NCI-H524 treated with DMSO at 0.1 percent for 48 hours (cell line): ENCODE data around the gene CTNNA3.

Experiments
- DNase-seq: peaks from one replicate; lab custom pipeline; 2025; lab: John Stamatoyannopoulos, UW

CTNNA3 gene

DNA sequence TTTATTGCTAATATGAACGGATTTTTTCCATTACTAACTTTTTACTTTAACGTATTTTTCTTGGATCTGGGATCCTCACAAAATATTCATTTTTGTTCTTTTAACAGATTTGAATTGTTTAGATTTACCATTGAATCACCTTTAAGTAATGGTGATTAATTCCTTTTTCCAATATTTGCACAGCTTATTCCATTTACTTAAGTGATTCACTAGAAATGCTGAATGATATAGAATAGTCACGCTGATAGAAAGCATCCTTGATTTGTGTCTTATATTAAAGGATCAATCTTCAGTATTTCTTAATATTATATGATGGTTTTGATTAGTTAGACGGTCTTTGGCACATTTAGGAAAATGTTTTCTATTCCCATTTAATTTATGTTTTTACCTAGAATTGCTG lies 886.6 kb downstream of the CTNNA3 start:
- DNase-seq = no peak

DNA sequence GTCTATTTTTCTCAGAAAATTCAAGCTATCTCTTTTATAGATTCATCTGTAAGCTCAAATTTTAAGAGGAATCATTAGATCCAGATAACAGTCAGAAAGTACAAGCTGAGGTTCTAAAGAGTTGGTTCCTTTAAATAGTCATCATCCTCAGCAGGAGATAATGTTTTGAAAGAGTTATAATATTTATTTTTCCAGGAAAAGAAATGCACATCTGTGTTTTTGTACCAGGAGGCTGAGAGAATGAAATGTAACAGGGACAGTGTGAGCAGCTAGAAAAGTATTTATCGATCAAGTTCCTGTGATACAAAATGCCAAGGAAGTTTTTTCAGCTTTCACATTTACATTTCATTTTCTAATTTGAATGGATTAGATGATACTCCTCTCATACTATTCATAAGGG lies 890.4 kb downstream of the CTNNA3 start:
- DNase-seq = no peak

DNA sequence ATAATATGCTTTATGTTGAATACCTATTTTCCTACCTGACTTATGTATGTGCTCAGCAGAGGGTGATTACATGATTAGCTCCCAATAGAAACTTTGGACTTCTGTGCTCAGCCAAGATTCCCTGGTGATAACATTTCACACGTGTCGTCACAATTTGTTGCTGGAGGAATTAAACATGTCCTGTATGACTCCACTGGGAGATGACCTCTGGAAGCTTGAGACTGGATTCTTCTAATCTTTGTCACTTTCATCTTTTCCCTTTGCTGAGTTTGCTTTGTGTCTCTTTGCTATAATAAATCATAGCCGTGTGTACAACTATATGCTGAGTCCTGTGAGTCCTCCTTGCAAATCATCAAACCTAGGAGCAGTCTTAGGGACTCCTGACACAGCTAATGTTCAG lies 891.0 kb downstream of the CTNNA3 start:
- no peak for DNase-seq

DNA sequence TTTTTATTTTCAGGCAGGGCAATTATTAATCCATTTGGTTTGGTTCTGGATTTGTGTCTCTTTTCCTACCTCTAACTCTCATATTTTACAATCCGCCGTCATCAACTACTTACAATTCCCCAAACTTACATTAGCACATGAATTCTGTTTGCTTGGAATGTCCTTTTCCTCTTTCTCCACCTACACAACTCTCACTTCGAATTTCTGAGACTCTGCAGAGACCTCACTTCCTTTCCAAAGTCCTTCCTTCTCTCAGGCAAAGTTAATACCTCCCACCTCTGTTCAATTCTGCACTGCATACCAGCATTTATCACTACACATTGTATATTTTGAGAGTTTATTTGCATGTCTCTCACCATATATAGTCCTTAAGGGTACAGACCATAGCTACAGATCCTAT lies 892.8 kb downstream of the CTNNA3 start:
- DNase-seq = no peak

DNA sequence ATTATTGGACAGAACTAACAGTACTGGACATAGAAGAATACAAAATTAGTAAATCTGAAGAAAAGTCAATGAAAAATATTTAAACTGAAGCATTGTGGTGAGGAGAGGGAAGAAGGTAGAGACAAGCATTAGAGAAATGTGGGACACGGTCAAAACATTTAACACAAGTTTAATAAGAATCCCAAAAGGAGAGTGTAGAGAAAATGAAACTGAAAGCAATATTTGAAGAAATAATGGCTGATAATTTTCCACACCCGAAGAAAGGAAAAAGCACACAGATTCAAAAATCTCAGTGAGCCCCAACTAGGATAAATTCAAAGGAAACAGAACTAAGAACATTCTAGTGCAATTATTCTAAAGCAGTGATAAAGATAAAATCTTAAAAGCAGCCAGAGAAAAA lies 896.5 kb downstream of the CTNNA3 start:
- DNase-seq = no peak

DNA sequence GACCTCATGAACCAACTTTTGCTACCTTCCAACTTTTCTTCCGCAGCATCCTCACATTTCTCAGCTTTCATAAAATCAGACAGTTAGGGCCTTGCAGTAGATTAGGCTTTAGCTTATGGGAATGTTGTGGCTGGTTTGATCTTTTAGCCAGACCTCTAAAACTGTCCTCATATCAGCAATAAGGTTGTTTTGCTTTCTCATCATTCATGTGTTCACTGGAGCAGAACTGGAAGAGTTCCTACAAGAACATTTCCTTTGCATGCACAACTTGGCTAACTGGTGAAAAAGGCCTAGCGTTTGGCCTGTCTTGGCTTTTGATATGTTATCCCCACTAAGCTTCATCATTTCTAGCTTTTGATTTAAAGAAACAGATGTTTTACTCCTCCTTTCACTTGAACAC lies 900.1 kb downstream of the CTNNA3 start:
- DNase-seq = no peak

DNA sequence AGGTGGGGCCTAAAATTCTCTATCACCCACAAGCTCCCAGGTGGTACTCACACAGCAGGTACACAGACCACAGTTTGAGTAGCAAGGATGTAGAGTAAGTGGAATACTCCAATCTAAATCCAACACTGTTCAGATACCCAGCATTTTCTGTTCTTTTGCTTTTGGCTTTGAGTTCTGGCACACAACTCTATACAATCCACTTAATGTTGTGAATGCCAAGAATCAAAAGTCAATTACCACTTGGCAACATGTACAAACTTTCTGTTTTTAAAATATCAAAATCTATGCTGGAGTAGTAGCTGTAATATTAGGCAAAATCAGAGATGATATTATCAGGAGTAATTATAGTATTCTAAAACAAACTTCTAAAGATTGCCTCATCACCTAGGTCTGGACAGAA lies 903.6 kb downstream of the CTNNA3 start:
- no peak for DNase-seq

DNA sequence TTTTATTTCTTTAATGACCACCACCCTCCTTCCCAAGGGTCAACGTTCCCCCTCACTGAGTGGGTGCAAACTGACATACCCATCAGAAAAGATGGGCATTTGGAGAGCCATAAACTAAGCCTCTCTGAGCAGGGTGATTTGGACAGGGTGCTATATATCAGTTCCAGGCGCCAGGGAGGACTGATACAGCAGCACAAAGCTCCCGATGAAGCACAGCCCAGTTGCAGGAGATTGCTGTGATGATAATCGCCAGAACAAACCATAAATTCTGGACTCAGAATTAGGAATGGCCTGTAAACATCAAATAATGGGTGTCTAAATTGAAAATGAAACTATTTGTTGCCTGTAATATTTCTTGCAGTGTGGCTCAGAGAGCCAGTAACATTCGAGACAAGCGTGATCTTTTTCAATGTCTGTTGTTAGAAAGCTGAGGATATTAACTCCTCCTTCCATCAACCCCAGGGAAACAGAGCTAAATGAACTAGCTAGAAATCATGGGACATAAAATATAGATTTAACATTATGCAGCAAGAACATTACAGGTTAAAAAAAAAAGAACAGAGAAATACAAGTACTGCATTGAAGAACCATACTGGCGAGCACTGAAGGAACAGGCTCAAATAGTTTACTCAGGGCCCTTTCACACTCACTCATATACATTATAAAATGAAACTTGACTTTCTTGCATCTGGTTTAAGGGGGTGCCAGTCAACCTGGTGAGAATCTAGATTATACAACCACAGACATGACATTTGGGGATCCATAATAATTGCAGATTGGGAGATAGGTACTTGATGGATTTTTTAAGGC lies 907.6 kb downstream of the CTNNA3 start:
- DNase-seq = no peak

DNA sequence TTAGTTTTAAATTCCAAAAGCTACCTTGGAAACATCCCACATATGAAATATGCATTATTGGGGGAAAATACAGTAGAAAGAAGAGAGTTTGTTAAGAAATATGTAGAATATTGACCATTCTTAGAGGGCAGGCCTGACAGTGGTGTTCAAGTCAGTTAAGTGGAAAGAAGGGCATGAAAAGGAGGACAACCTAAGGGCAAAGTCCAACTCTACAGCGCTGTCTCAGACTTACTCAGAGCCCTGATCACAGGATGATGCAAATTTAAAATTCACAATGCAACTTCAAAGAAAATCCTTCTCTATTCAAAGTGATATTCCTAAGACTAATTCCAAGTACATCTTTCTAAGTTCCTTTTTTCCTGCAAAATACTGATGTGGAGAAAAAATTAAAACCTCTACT lies 909.3 kb downstream of the CTNNA3 start:
- DNase-seq = no peak

DNA sequence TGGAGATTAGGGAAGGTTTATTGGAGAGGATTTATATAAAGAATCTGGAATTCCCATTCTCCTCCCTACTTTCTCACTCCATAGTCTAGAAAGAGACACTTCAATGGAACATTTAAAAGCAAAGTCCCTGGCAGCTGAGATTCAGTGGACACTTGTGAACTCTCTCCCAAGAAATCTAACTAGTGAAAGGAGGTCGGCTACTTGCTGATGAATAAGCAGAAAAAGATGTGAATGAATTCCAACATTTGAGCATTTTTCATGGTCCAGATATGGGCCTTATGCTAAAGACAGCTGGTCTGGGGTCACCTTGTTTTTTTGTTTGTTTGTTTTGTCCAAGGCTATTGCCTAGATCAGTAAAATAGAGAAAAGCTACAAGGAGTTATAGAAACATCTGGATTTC lies 911.2 kb downstream of the CTNNA3 start:
- DNase-seq = no peak

DNA sequence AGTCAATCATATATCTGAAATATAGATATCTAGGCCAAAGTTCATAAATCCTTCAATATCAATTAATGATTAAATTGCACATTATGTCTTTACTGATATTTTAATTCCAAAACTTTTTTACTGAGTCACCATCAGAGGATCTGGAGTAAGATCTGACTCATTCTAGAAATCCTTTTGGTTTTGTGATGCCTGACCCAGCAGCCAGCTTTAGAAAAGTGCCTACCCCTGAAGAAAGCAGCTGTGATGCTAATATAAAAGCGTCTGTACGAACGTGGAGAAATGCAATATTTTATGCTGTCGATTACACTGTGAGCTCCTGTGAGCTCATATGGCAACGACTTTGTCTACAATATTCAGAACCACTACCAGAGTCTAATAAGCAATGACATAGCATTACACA lies 912.7 kb downstream of the CTNNA3 start:
- DNase-seq = no peak

DNA sequence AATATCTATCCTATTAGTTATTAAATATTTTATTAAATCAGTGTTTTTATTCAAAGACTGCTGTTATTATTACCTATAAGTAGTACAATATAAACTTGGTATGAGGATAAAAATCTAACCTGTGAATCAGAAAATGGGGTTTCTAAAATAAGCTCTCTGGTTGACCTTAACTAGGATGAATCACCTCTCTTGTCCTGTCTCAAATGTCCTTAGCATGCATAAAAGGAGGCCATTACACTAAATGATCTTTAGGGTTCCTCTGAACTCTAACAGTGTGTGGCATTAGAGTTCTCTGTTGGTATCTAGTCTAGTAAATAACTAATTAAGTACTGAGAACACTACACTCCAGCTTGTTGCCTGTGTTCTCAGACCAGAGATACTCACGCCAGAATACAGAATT lies 913.2 kb downstream of the CTNNA3 start:
- DNase-seq = no peak

DNA sequence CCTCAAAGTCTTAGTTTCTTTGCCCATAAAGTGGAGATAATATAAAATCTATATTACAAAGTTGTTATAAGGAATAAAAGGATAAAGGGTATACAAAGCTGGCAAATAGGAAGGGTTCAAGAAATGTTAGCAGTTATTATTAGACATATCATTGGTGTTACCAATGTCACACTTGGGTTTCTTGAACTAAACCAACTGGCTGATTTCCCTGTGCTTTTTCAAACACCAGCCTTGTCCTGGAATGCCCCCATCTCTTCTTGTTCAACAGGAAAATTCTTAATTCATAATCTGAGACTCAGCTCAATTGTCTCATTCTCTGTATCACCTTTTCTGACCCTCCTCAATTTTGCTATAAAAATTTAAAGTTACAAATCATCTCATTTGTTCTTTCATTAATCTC lies 913.9 kb downstream of the CTNNA3 start:
- DNase-seq = no peak

DNA sequence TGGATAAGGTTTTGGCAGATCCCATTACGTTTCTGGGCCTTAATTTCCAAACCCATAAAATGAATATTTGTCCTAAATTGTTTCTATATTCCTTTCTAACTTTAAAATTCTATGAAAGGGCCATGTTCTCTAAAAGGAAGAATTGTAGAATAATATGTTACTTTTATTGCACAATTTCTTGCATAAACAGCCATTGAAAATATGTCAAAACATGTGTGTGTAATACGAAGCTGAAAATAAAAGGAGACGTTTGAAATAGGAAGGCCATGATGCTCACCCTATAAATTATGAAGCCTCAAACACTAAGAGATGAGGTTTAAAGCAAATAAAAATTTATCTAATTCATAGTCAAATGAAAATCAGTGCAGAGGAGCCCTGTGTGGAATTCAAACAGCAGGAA lies 915.2 kb downstream of the CTNNA3 start:
- DNase-seq = no peak

DNA sequence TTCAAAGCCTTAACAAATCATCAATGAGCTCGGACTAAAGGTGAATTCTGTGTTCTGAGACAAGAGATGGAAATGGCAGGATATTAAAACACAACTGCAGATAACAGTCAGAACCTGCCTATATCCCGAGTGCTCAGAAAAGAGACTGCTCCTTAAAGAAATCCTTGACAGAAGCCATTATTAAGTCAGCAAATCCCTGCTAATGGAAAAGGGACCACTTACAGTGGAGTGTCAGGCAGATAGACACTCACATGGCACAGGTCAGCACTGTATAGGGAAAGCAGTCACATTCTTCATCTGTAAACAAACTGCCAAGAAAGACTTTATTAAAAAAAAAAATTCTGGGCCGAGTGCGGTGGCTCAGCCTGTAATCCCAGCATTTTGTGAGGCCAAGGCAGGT lies 917.6 kb downstream of the CTNNA3 start:
- no peak for DNase-seq

DNA sequence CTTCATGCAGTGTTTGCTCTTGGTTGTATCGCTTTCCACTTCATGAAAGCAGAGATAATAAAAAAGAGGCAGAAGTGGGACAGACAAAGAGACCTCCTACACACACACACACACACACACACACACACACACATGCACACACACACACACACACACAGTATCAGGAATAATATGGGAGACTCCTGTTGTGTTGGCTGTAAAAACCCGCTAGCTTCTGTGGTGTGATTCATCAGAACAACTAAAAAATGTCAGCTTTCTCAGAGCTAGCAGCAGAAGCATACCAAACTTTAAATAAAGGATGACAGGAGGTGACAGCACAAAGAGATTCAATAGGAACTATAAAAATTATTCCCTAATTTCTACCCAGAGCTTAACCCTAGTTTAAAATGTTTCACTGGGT lies 918.3 kb downstream of the CTNNA3 start:
- no peak for DNase-seq

DNA sequence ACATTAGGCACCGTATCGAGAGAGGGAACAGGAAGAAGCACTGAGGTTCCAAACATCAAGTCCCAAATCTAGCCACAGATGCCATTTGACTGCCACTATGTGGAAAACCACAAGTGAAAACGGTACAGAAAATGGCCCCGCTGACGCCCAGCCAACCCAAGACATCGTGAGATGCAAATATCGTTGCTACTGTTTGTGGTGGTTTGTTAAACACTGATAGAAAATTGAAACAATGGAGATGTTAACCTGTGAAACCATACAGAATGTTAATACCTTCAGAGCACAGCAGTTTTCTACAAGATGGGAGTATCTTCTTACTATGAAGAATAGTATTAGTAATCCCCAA lies 922.5 kb downstream of the CTNNA3 start:
- no peak for DNase-seq

DNA sequence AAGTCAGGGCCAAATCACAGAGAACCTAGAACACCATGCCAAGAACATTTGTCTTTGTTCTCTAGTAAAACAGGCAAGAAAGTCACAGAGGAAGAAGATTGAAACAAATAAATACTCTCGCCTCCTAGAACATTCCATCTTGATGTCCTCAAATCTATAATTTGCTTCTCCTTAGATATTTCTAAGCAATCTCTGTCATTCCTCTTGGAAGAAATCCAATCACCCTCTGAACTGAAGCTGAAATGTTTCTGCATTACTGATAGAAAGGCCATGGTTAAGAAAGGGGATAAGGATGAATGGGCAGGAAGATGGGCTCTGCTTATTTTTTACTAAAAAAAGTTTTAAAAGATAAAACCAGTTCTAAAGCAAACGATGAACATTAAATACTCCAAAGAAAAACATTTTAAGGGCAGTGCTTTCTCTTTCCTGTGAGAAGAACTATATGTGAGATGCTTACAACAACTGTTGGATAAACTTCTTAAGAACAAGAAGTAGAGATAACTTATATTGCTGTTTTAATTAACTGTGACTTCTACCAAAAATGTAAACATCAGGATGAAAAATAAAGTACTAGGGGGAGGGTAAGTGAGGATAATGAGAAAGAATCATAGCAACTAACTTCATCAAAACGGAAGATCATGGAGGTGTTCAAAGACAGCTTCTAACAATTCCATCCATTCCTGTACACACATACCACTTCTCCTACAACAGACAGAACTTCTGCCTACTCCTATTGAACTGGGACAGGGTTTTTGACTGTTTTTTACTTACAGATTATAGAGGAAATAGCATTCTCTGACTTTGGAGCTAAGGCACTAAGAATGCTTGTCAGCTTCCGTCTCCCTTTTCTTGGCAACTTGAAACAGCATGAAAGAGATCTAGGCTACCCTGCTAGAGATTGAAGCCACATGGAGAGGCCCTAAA lies 923.2 kb downstream of the CTNNA3 start:
- DNase-seq = no peak

DNA sequence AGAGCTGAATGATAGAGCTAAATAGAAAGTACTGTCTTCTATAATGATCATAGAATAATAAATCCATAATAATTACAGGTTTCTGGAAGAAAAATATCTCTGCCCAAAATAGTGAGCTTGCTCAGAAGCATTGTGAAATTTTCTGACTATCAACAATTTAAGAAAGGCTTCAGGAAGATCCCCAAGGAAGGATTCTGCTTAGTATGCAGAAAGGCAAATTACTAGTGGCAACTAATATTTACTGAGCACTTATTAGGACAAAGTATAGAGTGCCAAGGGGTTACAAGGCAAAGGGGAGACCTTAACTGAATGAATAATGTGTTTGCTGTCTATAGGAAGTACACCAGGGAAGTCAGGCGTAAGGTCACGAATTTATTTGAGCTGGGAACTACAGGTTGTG lies 928.3 kb downstream of the CTNNA3 start:
- DNase-seq = no peak

DNA sequence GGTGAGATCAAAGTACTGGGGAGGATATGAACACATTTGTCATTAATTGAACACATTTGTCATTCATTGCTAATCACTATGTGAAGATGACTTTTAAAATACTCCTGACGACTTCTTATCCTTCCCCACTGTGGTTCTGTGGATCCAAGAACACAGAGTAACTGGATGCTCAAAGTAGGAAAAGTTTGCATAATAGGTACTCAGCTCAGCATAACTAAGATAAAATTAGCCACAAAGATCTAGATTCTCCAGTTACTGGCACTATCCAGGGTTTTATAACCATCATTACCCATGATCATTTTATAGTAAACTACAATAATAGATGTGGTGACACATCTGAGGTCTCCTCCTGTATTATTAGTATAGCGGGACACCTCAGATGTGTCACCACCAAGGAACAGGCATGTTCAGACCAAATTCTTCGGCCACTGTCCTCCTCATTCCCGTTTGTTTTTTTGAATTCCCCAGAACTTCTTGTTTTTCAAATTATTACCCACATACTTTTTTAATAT lies 933.7 kb downstream of the CTNNA3 start:
- DNase-seq = no peak

DNA sequence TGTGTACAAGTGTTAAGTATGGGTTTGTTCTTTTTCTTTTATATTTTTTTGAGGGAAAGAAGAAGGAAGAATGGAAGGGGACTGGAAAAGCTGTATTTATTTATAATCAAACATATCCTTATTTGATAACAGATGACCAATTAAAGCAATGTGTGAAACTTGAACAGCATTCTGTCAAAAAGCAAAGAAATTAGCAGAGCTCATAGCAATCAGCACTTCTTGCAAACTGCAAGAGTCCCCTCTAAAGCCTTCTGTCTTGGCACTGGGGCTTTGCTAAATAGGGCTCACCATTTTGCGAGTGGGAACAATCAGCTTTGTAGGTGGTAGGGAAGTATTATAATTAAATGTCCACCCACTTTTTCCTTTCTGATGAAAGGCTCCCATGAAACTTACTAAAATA lies 935.1 kb downstream of the CTNNA3 start:
- DNase-seq = no peak

DNA sequence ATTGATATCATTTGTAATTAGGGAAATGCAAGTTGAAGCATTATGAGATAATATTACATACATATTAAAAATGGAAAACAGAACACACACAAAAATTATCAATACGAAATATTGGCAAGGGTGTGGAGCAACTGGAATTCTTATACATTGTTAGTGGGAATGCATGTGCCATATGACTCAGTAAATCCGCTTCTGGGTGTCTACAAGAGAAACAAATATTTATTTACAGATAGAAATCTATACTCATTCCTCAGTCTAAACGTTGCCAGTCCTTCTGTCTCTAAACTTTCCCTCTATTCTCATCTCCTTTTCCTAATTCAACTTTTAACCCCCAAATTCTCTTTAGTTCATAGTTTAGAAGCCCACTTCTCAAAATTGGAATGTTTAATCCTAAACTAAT lies 940.5 kb downstream of the CTNNA3 start:
- no peak for DNase-seq

DNA sequence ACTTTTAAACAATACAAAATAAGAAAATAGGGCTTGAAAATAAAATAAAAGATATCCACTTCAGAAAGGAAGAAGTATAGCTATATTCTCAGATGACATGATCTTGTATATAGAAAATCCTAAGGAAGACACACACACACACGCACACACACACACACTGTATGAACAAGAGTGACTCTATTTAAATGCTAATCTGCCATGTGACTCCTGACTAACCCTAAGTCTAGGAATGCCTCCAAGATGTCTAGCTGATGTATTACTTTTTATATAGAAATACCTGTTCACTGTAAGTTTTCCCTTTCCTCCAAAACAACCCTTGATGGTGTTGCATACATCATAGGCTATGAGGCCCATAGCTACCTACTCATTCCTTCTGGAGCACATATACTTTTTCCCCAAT lies 943.3 kb downstream of the CTNNA3 start:
- no peak for DNase-seq
